ENCODE measurements around the gene PIGU.

PIGU gene

GRCh38 chr20:34552569-34552968 lies 124.3 kb downstream of the PIGU start:
- no peak for DNase-seq

GRCh38 chr20:34549929-34550305 lies 127.0 kb downstream of the PIGU start:
- DNase-seq = no peak

- DNase-seq = no peak
Observed at GRCh38 chr20:34549291-34549928, 127.5 kb downstream of the PIGU start.

GRCh38 chr20:34547844-34548613 lies 128.9 kb downstream of the PIGU start:
- no peak for DNase-seq

- DNase-seq = no peak
Observed at GRCh38 chr20:34546751-34547181, 130.1 kb downstream of the PIGU start.

GRCh38 chr20:34544109-34544796 lies 132.6 kb downstream of the PIGU start:
- DNase-seq = no peak

- no peak for DNase-seq
Observed at GRCh38 chr20:34543463-34544056, 133.3 kb downstream of the PIGU start.

GRCh38 chr20:34542439-34542838 lies 134.5 kb downstream of the PIGU start:
- no peak for DNase-seq

- no peak for DNase-seq
Observed at GRCh38 chr20:34541917-34542316, 135.0 kb downstream of the PIGU start.

GRCh38 chr20:34541264-34541901 lies 135.5 kb downstream of the PIGU start:
- no peak for DNase-seq

GRCh38 chr20:34540596-34541263 lies 136.2 kb downstream of the PIGU start:
- DNase-seq = no peak

GRCh38 chr20:34539756-34540155 lies 137.1 kb downstream of the PIGU start:
- DNase-seq = no peak

GRCh38 chr20:34538671-34539123 lies 138.2 kb downstream of the PIGU start:
- DNase-seq = no peak

GRCh38 chr20:34537651-34538050 lies 139.2 kb downstream of the PIGU start:
- no peak for DNase-seq

GRCh38 chr20:34536798-34537394 lies 140.0 kb downstream of the PIGU start:
- DNase-seq = no peak

- DNase-seq = no peak
Observed at GRCh38 chr20:34535857-34536256, 141.0 kb downstream of the PIGU start.

- DNase-seq = no peak
Observed at GRCh38 chr20:34535301-34535840, 141.5 kb downstream of the PIGU start.

- no peak for DNase-seq
Observed at GRCh38 chr20:34534391-34535165, 142.3 kb downstream of the PIGU start.

GRCh38 chr20:34532756-34533155 lies 144.1 kb downstream of the PIGU start:
- DNase-seq = no peak

- no peak for DNase-seq
Observed at GRCh38 chr20:34532320-34532719, 144.6 kb downstream of the PIGU start.
